OCI-LY7 (cell line): Measurements from ENCODE around the gene TTC23L. TPM values are rescaled to one million over a fixed set of nuclear protein-coding genes. Genes with fewer than 3 reads are reported as not detected.
"Not testable (repeated sequence)": the region's sequence is repeated elsewhere in the genome, so short reads cannot be mapped to it uniquely, and the experiment has no call there.

Experiments
- BruUV-seq: library from RNA; stranded (reverse); fragments of 400-500 nt; replicated peaks from 2 replicates; lab custom pipeline; 2021; lab: Mats Ljungman, UMichigan
- CTCF ChIA-PET: fragments of 300-600 bp; sonication (Branson Sonifier 250); formaldehyde crosslinking; loops from one replicate; lab custom pipeline; 2022; ENCODE audit warnings: antibody characterized with exemption; ENCODE audit not compliant: unreplicated experiment; lab: Charles Lee
- POLR2A ChIA-PET: fragments of 300-600 bp; sonication (Branson Sonifier 250); formaldehyde crosslinking; loops from one replicate; lab custom pipeline; 2022; ENCODE audit warnings: antibody characterized with exemption; lab: Charles Lee
- DNase-seq: peaks from one replicate; pipeline ENCODE4 v3.0.0-alpha.2; 2015; ENCODE audit warnings: low spot score
- H2AFZ ChIP-seq: fragments of 200-600 bp; sonication (generic), shearing (Covaris generic); 2 replicates; pipeline ENCODE4 v1.6.1; 2014; ENCODE audit warnings: mild to moderate bottlenecking, antibody characterized with exemption, low read length, moderate library complexity
- H3K27ac ChIP-seq: fragments of 200-600 bp; sonication (generic); 2 replicates; pipeline ENCODE4 v1.5.1; 2014; ENCODE audit warnings: mixed run types, low read depth, mild to moderate bottlenecking, moderate library complexity, low read length, inconsistent platforms; ENCODE audit not compliant: poor library complexity, severe bottlenecking
- H3K36me3 ChIP-seq: fragments of 200-600 bp; sonication (generic); 2 replicates; pipeline ENCODE4 v1.6.1; 2014; ENCODE audit warnings: mild to moderate bottlenecking, antibody characterized with exemption, low read length, moderate library complexity, mixed read lengths; ENCODE audit not compliant: insufficient read depth
- H3K4me1 ChIP-seq: fragments of 200-600 bp; sonication (generic); 2 replicates; pipeline ENCODE4 v1.5.1; 2014; ENCODE audit warnings: mild to moderate bottlenecking, low read length; ENCODE audit not compliant: insufficient read depth, poor library complexity, severe bottlenecking
- H3K4me2 ChIP-seq: fragments of 200-600 bp; sonication (generic); 2 replicates; pipeline ENCODE4 v1.6.1; 2014; ENCODE audit warnings: mild to moderate bottlenecking, low read length
- H3K4me3 ChIP-seq: fragments of 200-600 bp; sonication (generic); 2 replicates; pipeline ENCODE4 v1.5.1; 2014; ENCODE audit warnings: mild to moderate bottlenecking, low read depth, low read length; ENCODE audit not compliant: poor library complexity, severe bottlenecking
- H3K79me2 ChIP-seq: fragments of 200-600 bp; sonication (generic); 2 replicates; pipeline ENCODE4 v1.6.1; 2016; ENCODE audit warnings: low read depth, mild to moderate bottlenecking, low read length, moderate library complexity, mixed read lengths; ENCODE audit not compliant: insufficient read depth
- H3K9me2 ChIP-seq: fragments of 200-600 bp; sonication (generic); 2 replicates; pipeline ENCODE4 v1.6.1; 2016; ENCODE audit warnings: mild to moderate bottlenecking, low read length, mixed read lengths; ENCODE audit not compliant: insufficient read depth
- H3K9me3 ChIP-seq: fragments of 200-600 bp; sonication (generic); 2 replicates; pipeline ENCODE4 v1.6.1; 2014; ENCODE audit warnings: mild to moderate bottlenecking, mixed run types, low read length, mixed read lengths
- H4K20me1 ChIP-seq: fragments of 200-600 bp; sonication (generic); 2 replicates; pipeline ENCODE4 v1.6.1; 2014; ENCODE audit warnings: mild to moderate bottlenecking, antibody characterized with exemption, low read length, moderate library complexity, mixed read lengths; ENCODE audit not compliant: insufficient read depth
- EZH2phosphoT487 ChIP-seq: fragments of 200-600 bp; sonication (generic); IDR thresholded peaks from 2 replicates; pipeline ENCODE4 v1.6.1; 2018; ENCODE audit warnings: low read depth, borderline replicate concordance, mild to moderate bottlenecking, mixed run types, antibody characterized with exemption, low read length, moderate library complexity, mixed read lengths
- intact Hi-C: fragments of 100-400 bp; cut with micrococcal nuclease; formaldehyde crosslinking; loops from one replicate; pipeline ENCODE4 v1.10.0; 2022; ENCODE audit not compliant: unreplicated experiment
- total RNA-seq, 2 experiments: library from RNA; depleted of rRNA in 1 of 2; stranded (reverse); fragments of >200 nt in 1 of 2; shearing (Covaris generic) in 1 of 2; gene quantifications; 2 replicates each; pipeline ENCODE4 v1.2.3, GENCODE V29; 2014 to 2022
- TF ChIP-seq, protein P1 (sequence below): fragments of 200-600 bp; sonication (generic); conservative IDR thresholded peaks from 2 replicates; pipeline ENCODE4 v1.5.1; 2014; ENCODE audit warnings: mild to moderate bottlenecking, antibody characterized with exemption, low read length, moderate library complexity, mixed read lengths

The TTC23L gene
- total RNA-seq, 2 experiments from 2014 or later: 0.06 to 1.4 TPM

DNA sequence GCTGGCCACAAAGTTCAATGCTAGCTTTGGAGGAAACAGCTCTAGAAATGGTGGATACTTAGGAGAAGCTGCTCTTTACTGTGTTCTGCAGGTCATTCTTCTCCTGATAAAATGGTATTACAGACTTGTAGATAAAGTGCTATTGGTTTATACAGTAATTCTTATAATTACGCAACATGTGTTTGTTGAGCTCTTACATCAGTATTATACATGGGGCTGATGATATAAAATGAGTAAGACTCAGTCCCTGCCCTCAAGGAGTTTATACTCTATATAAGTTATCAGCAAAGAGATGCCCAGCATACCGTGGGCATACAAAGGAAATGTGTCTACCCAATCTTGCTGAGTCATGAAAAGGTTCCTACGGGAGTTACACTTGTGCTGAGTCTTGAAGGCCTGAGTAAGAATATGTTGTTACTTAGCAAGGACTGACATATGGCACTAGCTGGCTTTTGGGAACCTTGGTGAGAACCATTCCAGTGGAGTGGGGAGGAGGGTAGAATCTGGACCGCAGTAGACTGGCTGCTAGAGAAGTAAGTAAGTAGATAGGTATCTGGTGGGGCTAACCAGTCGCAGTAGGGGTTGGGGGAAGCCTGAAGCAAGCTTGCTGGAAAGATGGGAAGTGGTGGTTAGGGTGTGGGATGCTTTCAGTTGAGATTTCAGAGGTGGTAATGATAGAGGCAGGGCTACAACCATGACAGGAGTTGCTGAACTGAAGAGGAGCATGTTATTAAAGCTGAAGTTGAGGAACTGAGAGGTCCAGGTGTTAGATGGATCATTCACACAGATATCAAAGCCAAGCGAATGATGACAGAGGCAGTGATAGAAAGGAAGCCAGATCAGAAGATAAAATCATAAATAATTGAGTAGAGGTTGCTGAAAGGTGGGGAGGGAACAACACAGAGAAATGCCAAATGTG is 11.1 kb upstream of the TTC23L start:
- ChIA-PET POLR2A (interaction anchor here (0.5 to 4.3 kb wide), 8 partner anchors 8 to 1404 kb away, joined by 3 to 16 read pairs (median 4); partner anchors contain the start of genes BRIX1, RAD1 and TTC23L), CTCF (no interaction called here)
- no peak for TF ChIP-seq EZH2phosphoT487
- TF ChIP-seq, protein P1, sequence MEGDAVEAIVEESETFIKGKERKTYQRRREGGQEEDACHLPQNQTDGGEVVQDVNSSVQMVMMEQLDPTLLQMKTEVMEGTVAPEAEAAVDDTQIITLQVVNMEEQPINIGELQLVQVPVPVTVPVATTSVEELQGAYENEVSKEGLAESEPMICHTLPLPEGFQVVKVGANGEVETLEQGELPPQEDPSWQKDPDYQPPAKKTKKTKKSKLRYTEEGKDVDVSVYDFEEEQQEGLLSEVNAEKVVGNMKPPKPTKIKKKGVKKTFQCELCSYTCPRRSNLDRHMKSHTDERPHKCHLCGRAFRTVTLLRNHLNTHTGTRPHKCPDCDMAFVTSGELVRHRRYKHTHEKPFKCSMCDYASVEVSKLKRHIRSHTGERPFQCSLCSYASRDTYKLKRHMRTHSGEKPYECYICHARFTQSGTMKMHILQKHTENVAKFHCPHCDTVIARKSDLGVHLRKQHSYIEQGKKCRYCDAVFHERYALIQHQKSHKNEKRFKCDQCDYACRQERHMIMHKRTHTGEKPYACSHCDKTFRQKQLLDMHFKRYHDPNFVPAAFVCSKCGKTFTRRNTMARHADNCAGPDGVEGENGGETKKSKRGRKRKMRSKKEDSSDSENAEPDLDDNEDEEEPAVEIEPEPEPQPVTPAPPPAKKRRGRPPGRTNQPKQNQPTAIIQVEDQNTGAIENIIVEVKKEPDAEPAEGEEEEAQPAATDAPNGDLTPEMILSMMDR: no peak
- H3K4me2 ChIP-seq: peak overlapping the region; percentile 38
- no peaks in the 10 kb centered on the region for H4K20me1 ChIP-seq
- H2AFZ ChIP-seq: no peak overlapping the region
- peak; percentile 69 for DNase-seq
- H3K9me3 ChIP-seq: no peaks in the 10 kb centered on the region
- no peaks in the 10 kb centered on the region for H3K36me3 ChIP-seq
- peak overlapping the region; percentile 1 for H3K4me3 ChIP-seq
- no peaks in the 10 kb centered on the region for H3K9me2 ChIP-seq
- H3K4me1 ChIP-seq: peaks cover 29% of the 10 kb centered on the region
- H3K27ac ChIP-seq: peak overlapping the region; percentile 48
- no peaks in the 10 kb centered on the region for H3K79me2 ChIP-seq
- intact Hi-C loops: no loop called here
- no TSS peak for BruUV-seq

DNA sequence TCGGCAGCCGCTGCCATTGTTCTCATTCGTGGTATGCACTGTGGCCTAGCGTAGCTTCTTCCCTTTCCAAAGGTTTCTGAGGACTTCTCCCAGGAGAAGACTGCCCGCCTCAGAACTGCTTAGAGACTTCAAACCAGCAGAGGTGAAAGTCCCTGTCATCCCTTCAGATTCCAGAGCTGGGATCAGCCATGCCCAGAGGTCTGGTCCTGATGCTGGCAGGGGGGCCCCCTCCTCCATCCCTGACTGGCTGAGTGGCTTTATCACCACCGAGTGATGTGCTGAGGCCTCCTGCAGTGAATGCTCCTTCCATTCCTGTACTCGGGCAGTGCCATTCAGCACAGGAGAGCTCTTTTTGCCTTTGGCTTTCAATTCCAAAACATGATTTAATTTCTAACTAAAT is 8.1 kb upstream of the TTC23L start:
- POLR2A ChIA-PET, CTCF ChIA-PET, BruUV-seq, intact Hi-C loops, H4K20me1 ChIP-seq, H3K4me3 ChIP-seq, H3K79me2 ChIP-seq, H2AFZ ChIP-seq, H3K27ac ChIP-seq, H3K9me3 ChIP-seq, H3K9me2 ChIP-seq, DNase-seq, H3K36me3 ChIP-seq, H3K4me2 ChIP-seq: not testable (repeated sequence)
- peaks cover 13% of the 10 kb centered on the region for H3K4me1 ChIP-seq

DNA sequence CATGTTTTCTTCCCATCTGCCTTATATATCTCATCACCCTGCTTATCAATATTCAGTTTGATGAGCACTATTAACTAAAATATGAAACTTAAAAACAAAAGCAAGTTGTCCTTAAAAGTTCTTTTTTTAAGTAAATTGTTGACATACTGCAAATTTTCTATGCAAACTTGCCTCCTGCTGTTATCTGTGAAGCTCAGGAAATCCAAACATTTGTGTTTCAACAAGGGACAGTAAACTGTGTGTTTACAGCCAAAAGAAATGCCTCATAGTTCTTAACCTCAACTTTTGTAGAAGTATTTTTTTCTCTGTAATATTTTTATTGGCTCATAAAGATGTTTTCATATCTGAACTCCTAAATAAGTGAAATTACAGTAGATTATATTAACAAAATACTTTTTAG is 7.7 kb upstream of the TTC23L start:
- no peak for DNase-seq
- H4K20me1 ChIP-seq: no peaks in the 10 kb centered on the region
- H3K79me2 ChIP-seq: no peaks in the 10 kb centered on the region
- H3K9me2 ChIP-seq: no peaks in the 10 kb centered on the region
- H3K9me3 ChIP-seq: no peaks in the 10 kb centered on the region
- TF ChIP-seq, protein P1: no peak
- H3K27ac ChIP-seq: no peak overlapping the region
- no peak overlapping the region for H3K4me3 ChIP-seq
- BruUV-seq: no TSS peak
- intact Hi-C loops: no loop called here
- peaks cover 13% of the 10 kb centered on the region for H3K4me1 ChIP-seq
- ChIA-PET POLR2A (interaction anchor here (1.4 kb wide), 1 partner anchor 17 kb away, joined by 3 read pairs; no protein-coding TSS in a partner anchor), CTCF (no interaction called here)
- no peaks in the 10 kb centered on the region for H3K36me3 ChIP-seq
- H3K4me2 ChIP-seq: no peak overlapping the region
- H2AFZ ChIP-seq: no peak overlapping the region
